Colon (tissue), 2 donors: ENCODE data around the gene CLASP1.
"Not testable (repeated sequence)": the region's sequence is repeated elsewhere in the genome, so short reads cannot be mapped to it uniquely, and the experiment has no call there.

Experiments
- FAIRE-seq: peaks from 2 replicates; lab custom pipeline; 2012; peaks lifted over from hg19 to GRCh38; lab: Jason Lieb, UNC
- donor health status: control.
- donor health status: control.

Gene CLASP1

GRCh38 chr2:121613774-121614173 is 35.5 kb downstream of the CLASP1 start:
- no peak for FAIRE-seq

GRCh38 chr2:121613152-121613551 is 36.1 kb downstream of the CLASP1 start:
- FAIRE-seq: no peak

DNA sequence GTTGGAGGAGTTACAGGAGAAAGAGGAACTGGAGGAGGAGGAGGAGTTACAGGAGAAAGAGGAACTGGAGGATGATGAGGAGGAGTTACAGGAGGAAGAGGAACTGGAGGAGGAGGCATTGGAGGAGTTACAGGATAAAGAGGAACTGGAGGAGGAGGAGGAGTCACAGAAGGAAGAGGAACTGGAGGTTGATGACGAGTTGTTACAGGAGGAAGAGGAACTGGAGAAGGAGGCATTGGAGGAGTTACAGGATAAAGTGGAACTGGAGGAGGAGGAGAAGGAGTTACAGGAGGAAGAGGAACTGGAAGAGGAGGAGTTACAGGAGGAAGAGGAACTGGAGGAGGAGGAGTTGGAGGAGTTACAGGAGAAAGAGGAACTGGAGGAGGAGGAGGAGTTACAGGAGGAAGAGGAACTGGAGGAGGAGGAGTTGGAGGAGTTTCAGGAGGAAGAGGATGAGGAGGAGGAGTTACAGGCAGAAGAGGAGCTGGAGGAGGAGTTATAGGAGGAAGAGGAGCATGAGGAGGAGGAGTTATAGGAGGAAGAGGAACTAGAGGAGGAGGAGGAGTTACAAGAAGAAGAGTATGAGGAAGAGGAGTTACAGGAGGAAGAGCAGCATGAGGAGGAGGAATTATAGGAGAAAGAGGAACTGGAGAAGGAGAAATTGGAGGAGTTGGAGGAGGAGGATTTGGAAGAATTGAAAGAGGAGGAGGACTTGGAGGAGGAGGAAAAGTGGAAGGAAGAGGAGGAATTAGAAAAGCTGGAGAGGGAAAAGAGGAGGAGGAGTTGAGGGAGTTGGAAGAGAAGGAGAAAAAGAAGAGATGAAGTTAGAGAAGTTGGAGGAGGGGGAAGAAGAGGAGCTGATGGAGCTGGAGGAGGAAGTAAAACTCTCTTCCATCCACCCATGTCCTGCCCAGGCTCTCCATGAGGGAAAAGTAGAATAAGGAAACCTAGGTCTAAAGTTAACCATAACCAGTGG is 37.2 kb downstream of the CLASP1 start:
- FAIRE-seq: no peak

GRCh38 chr2:121611048-121611649 is 38.1 kb downstream of the CLASP1 start:
- FAIRE-seq: not testable (repeated sequence)

DNA sequence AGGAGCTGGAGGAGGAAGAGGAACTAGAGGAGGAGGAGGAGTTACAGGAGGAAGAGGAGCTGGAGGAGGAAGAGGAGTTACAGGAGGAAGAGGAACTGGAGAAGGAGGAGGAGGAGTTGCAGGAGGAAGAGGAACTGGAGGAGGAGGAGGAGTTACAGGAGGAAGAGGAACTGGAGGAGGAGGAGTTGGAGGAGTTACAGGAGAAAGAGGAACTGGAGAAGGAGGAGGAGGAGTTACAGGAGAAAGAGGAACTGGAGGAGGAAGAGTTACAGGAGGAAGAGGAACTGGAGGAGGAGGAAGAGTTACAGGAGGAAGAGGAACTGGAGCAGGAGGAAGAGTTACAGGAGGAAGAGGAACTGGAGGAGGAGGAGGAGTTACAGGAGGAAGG is 38.8 kb downstream of the CLASP1 start:
- not testable (repeated sequence) for FAIRE-seq

DNA sequence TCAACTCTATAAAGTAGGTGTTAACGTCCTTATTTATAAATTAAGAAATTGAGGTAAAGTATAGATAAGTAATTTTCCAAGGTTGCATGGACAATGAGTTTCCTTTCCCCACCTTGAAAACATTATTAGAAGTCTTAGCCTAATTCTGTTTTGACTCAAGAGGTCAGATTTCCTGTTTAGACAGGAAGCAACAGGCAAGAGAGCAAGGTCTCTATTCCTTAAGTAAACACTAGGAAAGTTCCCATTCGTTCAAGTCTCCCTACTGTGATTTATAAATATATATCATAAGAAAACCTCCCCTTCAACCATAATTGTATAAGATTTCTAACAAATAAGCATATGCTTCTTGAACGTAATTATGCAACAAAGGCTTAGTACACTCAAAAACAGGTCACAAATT is 40.3 kb downstream of the CLASP1 start:
- no peak for FAIRE-seq

- no peak for FAIRE-seq
Observed at GRCh38 chr2:121608367-121608766, 40.9 kb downstream of the CLASP1 start.

- no peak for FAIRE-seq
Observed at GRCh38 chr2:121605820-121606733, 43.2 kb downstream of the CLASP1 start.

GRCh38 chr2:121603185-121603584 is 46.1 kb downstream of the CLASP1 start:
- FAIRE-seq: no peak

DNA sequence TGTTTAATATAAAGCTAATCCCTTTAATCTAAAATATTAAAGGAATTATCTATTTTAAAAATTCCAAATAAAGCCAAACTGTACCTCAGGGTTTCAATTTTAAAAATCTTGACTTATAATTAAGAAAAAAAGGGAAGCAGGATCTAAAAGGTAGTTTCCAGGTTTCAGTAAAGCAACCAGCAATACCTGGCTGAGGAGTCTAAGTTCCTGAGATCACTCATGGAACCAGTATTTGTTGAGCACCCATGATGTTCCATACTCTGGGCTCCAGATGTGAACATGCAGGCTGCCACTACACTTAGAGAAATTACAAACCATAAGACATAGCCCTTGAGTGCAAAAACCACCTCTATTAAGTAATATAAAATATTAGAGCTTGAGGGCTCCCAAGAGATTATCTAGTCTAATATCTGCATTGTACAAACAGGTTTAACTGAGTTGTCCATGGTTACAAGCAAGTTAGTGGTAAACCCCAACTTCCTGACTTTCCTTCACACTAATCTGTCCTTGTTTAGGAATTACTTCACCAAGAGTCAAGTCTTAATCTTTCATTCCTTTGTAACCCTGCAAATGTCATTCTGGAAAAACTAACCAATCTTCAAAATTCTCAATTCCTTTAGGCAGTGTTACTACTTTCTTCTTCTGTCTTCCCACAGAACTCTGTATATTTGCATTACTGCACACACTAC is 49.2 kb downstream of the CLASP1 start:
- FAIRE-seq: no peak

GRCh38 chr2:121598087-121598486 is 51.2 kb downstream of the CLASP1 start:
- FAIRE-seq: no peak

GRCh38 chr2:121596221-121597080 is 52.8 kb downstream of the CLASP1 start:
- no peak for FAIRE-seq

- FAIRE-seq: no peak
Observed at GRCh38 chr2:121595012-121595891, 54.0 kb downstream of the CLASP1 start.

- FAIRE-seq: no peak
Observed at GRCh38 chr2:121591199-121591598, 58.1 kb downstream of the CLASP1 start.

- no peak for FAIRE-seq
Observed at GRCh38 chr2:121588357-121588756, 60.9 kb downstream of the CLASP1 start.

GRCh38 chr2:121587131-121587530 is 62.1 kb downstream of the CLASP1 start:
- no peak for FAIRE-seq

DNA sequence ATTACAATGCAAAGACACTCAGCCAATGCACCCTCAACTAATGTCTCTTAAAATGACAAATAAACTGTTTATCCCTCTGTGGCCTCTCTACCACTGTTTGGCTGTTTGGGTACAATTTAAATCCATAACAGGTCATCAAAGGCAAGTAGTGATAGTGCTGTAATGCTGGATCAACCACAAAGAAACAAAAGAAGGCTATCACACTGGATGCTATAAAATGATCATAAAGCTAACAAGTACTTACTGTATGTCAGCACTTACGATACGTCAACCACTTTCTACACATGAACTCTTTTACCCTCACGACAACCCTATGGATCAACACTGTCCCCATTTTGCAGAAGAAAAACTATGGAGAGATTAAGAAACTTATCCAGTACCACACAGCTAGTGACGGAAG is 64.5 kb downstream of the CLASP1 start:
- FAIRE-seq: no peak

DNA sequence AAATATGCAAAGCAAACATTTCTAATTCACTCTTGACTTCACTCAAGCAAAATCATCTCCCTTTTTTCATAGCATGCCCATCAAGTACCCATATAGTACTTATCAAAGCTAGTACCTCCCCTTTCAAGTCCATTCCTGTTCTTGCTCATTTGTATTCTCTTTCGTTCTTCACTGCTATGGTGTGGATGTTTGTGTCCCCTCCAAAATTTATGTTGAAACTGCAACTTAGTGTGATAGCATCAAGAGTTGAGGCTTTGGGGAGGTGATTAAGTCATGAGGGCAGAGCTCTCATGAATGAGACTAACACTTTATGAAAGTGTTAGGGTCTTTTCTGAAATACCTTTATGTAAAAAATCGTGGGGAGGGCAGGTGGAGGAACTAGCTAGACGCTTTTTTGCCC is 65.7 kb downstream of the CLASP1 start:
- FAIRE-seq: no peak

DNA sequence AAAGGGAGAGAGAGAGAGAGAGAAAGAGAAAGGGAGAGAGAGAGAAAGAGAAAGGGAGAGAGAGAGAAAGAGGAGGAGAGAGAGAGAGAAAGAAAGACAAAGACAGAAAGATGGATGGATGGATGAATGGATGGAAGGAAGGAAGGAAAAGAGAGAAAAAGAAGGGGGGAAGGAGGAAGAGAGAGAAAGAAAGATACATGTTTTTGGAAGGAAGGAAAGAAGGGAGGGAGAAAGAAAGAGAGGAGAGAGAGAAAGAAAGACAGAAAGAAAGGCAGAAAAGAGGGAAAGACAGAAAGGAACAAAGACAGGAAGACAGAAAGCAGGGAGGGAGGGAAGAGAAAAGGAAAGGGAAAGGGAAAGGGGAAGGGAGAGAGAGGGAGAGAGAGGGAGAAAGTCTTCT is 67.0 kb downstream of the CLASP1 start:
- FAIRE-seq: no peak

DNA sequence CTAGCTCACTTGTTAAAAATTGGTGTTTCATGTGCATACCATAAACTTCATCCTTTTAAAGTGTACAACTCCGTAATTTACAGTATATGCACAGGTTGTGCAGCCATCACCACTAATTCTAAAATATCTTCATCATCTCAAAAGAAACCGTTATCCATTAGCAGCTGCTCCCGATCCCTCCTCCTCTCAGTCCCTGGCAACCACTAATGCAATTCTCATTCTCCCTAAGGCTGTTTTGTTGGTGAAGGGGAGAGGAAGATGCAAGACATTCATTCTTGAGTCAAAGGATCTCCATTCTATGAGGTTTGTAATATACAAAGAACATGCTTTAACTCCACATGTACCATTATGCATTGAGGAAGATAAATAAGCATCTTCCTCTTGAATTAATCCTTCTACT is 70.0 kb downstream of the CLASP1 start:
- no peak for FAIRE-seq
